HAP-1 (cell line): ENCODE results near the gene TIMM29.

Source experiments
- DNase-seq, 2 experiments: peaks; one replicate each; pipeline ENCODE4 v3.0.0-alpha.2; 2016 to 2020; ENCODE audit warnings: low spot score in 2 of 2
- H3K27me3 ChIP-seq: fragments of 250-450 bp; sonication (Bioruptor Pico); 2 replicates; pipeline ENCODE4 v1.5.1; 2020; ENCODE audit warnings: low read depth, mild to moderate bottlenecking, moderate library complexity
- H3K36me3 ChIP-seq: fragments of 250-450 bp; sonication (Bioruptor Pico); replicated peaks from 2 replicates; pipeline ENCODE4 v1.5.1; 2020; ENCODE audit warnings: mild to moderate bottlenecking
- H3K4me1 ChIP-seq: fragments of 250-450 bp; sonication (Bioruptor Pico); 2 replicates; pipeline ENCODE4 v1.5.1; 2020; ENCODE audit warnings: mild to moderate bottlenecking
- H3K4me3 ChIP-seq: fragments of 250-450 bp; sonication (Bioruptor Pico); 2 replicates; pipeline ENCODE4 v1.5.1; 2020; ENCODE audit warnings: mild to moderate bottlenecking, moderate library complexity
- H3K9me3 ChIP-seq: fragments of 250-450 bp; sonication (Bioruptor Pico); 2 replicates; pipeline ENCODE4 v1.5.1; 2020; ENCODE audit warnings: mild to moderate bottlenecking, moderate library complexity
- in situ Hi-C: fragments of 300-500 bp; cut with MboI; formaldehyde crosslinking; loops from 3 replicates; pipeline ENCODE4 v1.14.3; 2020; ENCODE audit warnings: low sequenced_read_pairs, inconsistent platforms, mixed read lengths

TIMM29 gene

DNA sequence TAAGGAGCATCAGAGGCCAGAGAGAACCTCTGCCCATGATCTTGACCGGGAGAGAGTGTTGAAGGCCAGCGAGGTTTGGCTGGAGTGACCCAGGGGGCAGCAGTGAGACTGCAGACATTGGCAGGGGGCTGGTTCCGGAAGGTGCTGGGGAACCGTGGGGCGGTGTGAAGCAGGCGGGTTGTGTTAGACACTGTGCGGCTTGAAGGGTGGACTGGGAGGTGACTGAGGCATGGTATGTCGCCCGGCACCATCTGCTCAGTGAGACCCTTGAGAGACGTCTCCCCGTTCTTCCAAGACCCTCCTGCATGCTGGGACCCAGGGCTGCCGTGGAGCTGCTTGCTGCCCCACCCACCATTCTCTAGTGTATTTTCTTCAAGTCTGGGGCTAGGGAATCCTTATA lies 32.7 kb upstream of the TIMM29 start:
- Histone ChIP-seq H3K4me3 (no peak overlapping the region), H3K36me3 (no peaks in the 10 kb centered on the region), H3K9me3 (no peaks in the 10 kb centered on the region), H3K27me3 (no peaks in the 10 kb centered on the region), H3K4me1 (peaks cover 15% of the 10 kb centered on the region)
- in situ Hi-C loops: no loop called here
- DNase-seq: no peak

DNA sequence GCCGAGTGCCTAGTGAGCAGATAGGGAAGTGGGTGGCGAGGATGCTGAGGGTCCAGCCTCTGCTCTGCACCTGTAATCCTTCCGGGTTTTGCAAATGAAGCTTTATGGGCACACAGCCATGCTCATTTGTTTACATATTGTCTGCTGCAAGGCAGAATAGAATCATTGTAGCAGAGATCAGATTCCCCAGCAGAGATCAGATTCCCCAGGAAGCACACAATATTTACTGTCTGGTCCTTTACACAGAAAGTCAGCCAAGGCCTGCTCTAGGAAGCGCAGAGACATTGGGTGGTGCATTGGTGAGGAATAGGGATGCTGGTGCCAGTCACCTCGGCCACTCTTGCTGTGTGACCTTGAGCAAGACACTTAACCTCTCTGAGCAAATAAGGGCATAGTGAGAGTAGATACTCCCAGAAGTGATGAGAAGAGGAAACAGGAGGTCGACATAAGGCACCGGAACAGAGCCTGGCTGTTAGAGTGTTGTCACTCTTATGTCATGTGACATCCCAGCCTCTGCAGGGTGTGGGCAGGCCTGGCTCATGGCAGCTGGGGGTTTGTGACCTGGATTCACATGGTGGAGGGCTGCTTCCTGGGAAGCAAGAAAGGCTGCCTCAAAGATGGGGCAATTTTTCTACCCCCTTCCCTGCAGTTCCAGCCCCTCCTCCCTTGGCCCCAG lies 31.6 kb upstream of the TIMM29 start:
- DNase-seq: no peak
- in situ Hi-C loops: no loop called here
- Histone ChIP-seq H3K36me3 (no peaks in the 10 kb centered on the region), H3K27me3 (no peaks in the 10 kb centered on the region), H3K4me1 (peaks cover 4% of the 10 kb centered on the region), H3K9me3 (no peaks in the 10 kb centered on the region), H3K4me3 (no peak overlapping the region)

DNA sequence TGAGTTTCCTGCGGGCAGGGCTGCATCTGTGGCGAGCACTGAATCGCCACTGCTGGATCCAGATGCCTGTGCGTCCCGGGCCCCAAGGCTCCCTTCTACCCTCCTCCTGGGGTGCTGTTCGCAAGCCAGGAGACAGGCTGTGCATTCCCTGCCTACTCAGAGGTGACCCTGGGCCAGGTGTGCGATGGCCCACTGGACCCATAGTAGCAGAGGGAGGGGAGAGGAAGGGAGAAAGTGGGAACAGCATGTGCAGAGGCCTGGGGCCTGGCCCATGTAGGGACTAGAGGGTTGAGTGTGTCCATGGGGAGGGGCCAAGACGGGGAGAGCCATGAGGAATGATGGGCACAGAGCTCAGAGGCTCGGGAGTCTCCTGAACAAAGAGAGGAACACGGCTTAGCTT lies 30.0 kb upstream of the TIMM29 start:
- in situ Hi-C loops: no loop called here
- Histone ChIP-seq H3K4me1 (no peaks in the 10 kb centered on the region), H3K36me3 (no peaks in the 10 kb centered on the region; the same call in 1 of the 2 replicates), H3K4me3 (no peak overlapping the region), H3K27me3 (no peaks in the 10 kb centered on the region), H3K9me3 (no peaks in the 10 kb centered on the region)
- DNase-seq: no peak

DNA sequence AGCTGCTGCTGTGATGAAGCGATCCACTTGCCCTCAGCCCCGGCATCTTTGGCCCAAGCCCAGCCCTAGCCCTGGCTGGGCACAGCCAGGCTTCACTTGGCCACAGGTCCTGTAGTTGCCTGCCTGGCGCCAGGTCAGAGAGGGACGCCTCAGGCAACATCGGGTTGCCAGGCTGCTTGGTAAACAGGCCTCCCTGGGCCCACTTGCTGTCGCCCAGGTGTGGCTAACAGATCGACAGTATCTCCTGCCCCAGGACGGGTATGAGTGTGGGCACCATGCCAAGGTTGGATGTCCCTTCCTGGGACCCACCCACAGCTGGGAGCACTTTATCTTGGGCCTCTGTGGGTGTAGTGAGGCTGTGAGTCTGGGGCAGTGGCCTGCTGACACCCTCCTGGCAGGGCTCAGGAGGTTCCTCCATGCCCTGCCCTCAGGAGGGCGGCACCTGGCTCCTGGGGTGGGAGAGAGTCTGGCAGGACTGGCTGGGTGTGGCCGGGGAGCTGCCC lies 29.4 kb upstream of the TIMM29 start:
- no peaks in the 10 kb centered on the region for H3K27me3 ChIP-seq
- no peaks in the 10 kb centered on the region; the same call in 1 of the 2 replicates for H3K36me3 ChIP-seq
- no peak overlapping the region for H3K4me3 ChIP-seq
- DNase-seq: no peak
- H3K9me3 ChIP-seq: no peaks in the 10 kb centered on the region
- H3K4me1 ChIP-seq: no peaks in the 10 kb centered on the region
- in situ Hi-C loops: no loop called here

DNA sequence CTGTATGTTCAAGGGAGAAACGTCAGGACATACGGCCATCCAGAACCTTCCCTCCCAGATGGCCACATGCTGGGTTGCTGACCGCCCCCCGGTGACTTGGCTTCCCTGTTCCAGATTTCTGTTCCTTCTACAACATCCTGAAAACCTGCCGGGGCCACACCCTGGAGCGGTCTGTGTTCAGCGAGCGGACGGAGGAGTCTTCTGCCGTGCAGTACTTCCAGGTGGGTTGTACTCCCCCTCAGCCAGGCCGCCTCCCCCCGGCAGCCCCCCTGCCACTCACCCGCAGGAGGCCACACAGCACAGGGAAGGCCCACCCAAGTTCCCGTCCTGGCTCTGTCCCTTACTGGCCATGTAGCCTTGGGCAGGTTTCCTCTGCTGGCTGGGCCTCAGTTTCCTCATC lies 20.7 kb upstream of the TIMM29 start:
- H3K4me3 ChIP-seq: no peak overlapping the region
- H3K9me3 ChIP-seq: no peaks in the 10 kb centered on the region
- no peaks in the 10 kb centered on the region for H3K4me1 ChIP-seq
- in situ Hi-C loops: no loop called here
- no peak for DNase-seq
- peaks cover 35% of the 10 kb centered on the region for H3K36me3 ChIP-seq
- no peaks in the 10 kb centered on the region for H3K27me3 ChIP-seq

DNA sequence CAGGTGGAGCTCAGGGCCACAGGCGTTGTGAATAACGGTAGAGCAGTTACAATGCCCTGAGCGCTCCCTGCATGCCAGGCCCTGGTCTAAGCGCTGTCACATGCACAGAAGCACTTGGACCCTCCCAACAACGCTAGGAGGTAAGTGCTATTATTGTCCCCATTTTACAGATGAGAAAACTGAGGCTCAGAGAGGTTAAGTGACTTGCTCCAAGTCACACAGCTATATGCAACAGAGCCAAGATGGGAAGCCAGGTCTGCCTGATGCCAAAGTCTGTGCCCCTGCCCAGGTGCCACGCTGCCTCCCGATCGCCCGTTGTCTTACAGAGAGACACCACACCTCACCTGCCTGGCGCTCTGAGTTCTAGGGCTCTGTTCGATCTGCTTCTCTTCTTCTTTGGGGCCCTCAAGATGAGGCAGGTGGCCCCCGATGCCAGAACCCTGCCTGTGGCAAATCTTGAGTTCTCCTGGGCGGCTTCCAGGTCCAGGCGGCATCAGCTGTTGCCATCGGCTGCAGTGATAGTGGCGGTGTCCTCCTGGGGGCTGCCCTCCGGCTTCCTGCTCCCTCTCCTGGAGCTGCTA lies 20.1 kb upstream of the TIMM29 start:
- H3K9me3 ChIP-seq: no peaks in the 10 kb centered on the region
- no peaks in the 10 kb centered on the region for H3K27me3 ChIP-seq
- H3K36me3 ChIP-seq: peaks cover 35% of the 10 kb centered on the region
- H3K4me1 ChIP-seq: no peaks in the 10 kb centered on the region
- DNase-seq: no peak
- in situ Hi-C loops: no loop called here
- no peak overlapping the region for H3K4me3 ChIP-seq

DNA sequence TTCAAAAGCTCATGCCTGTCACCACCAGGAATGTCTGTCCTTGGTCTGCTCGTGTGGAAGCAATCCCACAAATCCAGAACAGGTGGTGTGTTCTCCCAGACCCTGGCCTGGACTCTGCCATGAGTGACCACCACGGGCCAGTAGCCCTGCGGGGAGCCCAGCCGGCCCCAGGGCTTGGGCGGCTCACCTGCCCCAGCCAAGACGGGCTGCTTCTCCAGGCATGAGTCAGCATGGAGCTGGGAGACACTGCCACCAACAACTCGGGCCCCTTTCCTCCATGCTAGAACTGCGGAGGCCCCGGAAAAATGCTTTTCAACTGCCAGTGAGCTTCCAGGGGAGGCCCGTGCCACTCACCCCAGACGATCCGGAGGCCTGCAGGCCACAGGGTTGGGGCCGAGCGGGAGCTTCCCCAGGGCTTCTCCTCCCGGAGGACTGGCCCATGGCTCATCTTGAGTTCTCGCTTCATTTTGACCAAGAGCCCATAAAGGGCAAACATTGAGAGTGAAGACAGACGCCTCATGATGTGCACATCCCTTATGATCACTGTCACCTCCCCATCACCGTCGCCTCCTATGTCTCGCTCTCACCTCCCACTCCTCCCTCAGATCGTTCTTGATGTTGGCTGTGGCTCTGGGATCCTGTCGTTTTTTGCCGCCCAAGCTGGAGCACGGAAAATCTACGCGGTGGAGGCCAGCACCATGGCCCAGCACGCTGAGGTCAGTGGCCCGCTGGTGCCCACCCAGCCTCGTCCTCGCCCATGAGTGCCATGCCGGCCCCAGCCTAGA lies 16.8 kb upstream of the TIMM29 start:
- no peak overlapping the region for H3K4me3 ChIP-seq
- H3K36me3 ChIP-seq: peaks cover 60% of the 10 kb centered on the region
- in situ Hi-C loops: no loop called here

DNA sequence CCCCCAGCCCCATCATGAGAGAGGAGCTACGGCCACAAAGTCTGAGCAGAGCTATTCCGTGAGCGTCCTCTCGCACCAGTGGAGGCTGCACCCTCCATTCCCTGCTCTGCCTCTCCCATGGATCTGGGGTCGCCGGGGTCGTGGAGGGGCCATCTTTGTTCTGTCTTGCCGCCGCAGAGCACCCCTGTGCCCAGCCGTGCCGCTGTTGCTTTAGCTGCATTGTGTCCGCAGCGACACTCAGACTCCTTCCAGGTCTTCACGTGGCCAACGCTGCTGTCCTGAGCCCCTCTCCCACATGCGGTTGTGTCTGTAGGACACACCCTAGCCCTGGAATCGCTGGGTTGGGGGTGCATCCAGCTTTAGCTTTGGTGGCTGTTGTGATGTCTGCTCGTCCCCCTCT lies 16.0 kb upstream of the TIMM29 start:
- Histone ChIP-seq H3K27me3 (no peaks in the 10 kb centered on the region), H3K4me3 (no peak overlapping the region), H3K4me1 (no peaks in the 10 kb centered on the region), H3K9me3 (no peaks in the 10 kb centered on the region), H3K36me3 (peaks cover 62% of the 10 kb centered on the region)
- DNase-seq: no peak
- in situ Hi-C loops: no loop called here

More for the DNA sequence above, 16.8 kb upstream of the TIMM29 start:
- no peak for DNase-seq
- no peaks in the 10 kb centered on the region for H3K27me3 ChIP-seq
- H3K9me3 ChIP-seq: no peaks in the 10 kb centered on the region
- no peaks in the 10 kb centered on the region for H3K4me1 ChIP-seq

DNA sequence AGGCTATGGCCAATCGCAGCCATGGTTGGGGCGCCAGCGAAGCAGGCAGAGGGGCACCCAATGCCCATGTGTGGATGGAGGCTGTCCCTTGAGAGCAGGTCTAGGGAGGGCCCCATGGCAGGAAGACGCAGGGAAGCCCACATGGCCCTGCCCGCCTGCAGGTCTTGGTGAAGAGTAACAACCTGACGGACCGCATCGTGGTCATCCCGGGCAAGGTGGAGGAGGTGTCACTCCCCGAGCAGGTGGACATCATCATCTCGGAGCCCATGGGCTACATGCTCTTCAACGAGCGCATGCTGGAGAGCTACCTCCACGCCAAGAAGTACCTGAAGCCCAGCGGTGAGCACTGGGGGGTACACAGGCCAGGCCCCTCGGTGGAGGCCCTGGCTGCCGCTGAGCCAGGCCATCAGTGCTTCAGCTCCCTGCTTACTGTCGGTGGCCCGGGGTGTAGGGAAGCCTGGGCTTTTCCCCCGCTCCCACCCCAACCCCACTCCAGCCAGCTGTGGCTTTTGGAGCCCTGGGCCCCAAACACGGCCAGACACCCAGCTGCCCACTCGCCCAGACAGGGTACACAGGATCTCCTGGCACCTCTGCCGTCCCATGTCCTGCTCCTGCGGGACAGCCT lies 14.8 kb upstream of the TIMM29 start:
- Histone ChIP-seq H3K4me1 (peaks cover 4% of the 10 kb centered on the region; the same call in 1 of the 2 replicates), H3K9me3 (no peaks in the 10 kb centered on the region), H3K36me3 (peaks cover 59% of the 10 kb centered on the region), H3K4me3 (no peak overlapping the region), H3K27me3 (no peaks in the 10 kb centered on the region)
- in situ Hi-C loops: no loop called here
- DNase-seq: no peak

DNA sequence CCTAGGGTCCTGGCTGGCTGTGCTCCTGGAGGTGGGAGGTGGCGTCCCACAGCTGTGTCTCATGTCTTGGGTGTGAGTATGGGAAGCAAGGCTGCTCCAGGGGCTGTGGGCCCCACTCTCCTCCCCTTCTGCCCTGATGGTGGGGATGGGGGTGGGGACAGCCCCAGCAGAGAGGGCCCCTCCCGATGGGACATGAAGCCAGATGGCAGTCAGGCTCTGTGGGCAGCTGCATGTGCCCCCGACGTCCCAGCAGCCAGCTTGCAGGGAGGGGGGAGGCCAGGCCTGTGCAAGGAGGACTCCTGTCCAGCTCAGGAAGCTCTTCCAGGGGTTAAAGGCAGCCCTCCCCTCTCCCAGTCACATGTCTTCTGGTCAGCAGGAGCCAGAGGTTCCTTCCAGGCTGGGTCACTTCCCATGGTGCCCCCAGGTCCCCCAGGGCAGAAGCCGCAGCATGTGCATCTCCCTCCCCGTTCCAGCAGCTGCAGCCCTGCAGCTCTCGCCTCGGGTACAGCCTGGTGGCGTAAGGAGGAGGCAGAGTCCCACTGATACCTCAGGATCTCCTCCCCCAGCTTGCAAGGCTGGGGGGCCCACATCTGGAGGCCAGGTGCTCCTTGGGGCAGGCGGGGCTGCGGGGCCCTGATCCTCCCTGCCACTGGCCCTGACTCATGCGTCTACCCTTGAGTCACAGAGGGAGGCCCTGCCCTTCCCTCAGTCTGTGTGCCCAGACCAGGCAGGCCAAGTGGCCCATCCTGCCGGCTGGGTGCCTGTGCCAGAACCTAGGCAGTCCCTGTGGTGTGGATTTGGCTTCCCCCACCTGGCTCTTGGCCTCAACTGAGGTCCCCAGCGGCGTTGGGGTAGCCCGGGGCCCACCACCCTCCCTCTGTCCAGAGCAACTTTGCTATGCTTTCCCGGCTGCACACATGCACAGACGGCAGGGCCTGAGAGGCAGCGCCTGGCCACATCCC lies 13.2 kb upstream of the TIMM29 start:
- peaks cover 63% of the 10 kb centered on the region for H3K36me3 ChIP-seq

DNA sequence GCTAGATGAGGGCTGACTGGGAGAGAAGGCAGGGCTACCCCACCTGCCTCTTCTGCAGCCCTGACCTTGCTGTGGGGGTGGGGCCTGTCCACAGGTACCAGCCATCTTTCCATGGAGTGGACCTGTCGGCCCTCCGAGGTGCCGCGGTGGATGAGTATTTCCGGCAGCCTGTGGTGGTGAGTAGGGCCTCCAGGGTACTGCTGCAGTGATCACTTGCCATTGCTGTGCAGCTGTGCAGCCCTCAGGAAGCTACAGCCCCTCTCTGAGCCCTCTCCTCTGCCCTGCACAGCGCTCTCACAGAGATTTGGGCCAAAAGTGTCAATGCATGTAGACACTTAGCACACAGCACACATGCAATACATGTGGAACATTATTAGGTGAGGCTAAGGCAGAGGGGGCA lies 12.0 kb upstream of the TIMM29 start:
- no peaks in the 10 kb centered on the region for H3K9me3 ChIP-seq

More for the DNA sequence above, 13.2 kb upstream of the TIMM29 start:
- no peak overlapping the region for H3K4me3 ChIP-seq
- peaks cover 4% of the 10 kb centered on the region; the same call in 1 of the 2 replicates for H3K4me1 ChIP-seq
- no peaks in the 10 kb centered on the region for H3K9me3 ChIP-seq
- in situ Hi-C loops: no loop called here
- no peak for DNase-seq
- H3K27me3 ChIP-seq: no peaks in the 10 kb centered on the region

DNA sequence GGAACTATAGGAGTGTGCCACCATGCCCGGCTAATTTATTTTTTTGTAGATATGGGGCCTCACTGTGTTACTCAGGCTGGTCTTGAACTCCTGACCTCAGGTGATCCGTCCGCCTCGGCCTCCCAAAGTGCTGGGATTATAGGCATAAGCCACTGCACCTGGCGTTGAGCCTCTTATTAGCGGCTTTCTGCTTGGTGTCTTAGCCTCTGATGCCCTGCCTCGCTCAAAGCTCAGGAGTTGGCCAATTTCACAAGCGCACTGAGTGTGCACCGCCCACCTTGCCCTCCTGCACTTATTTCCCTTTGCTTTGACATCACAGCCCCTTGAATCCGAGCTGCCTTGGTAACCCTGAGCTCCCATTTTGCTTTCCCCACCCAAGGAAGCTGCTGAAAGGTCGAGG lies 10.3 kb upstream of the TIMM29 start:
- in situ Hi-C loops: no loop called here
- no peaks in the 10 kb centered on the region for H3K9me3 ChIP-seq
- H3K27me3 ChIP-seq: no peaks in the 10 kb centered on the region
- H3K4me3 ChIP-seq: no peak overlapping the region
- H3K4me1 ChIP-seq: peaks cover 4% of the 10 kb centered on the region; the same call in 1 of the 2 replicates
- no peak for DNase-seq
- H3K36me3 ChIP-seq: peaks cover 73% of the 10 kb centered on the region

More for the DNA sequence above, 12.0 kb upstream of the TIMM29 start:
- no peaks in the 10 kb centered on the region for H3K27me3 ChIP-seq
- in situ Hi-C loops: no loop called here
- peaks cover 4% of the 10 kb centered on the region; the same call in 1 of the 2 replicates for H3K4me1 ChIP-seq
- peaks cover 65% of the 10 kb centered on the region for H3K36me3 ChIP-seq
- no peak for DNase-seq
- H3K4me3 ChIP-seq: no peak overlapping the region
